Right lobe of liver (tissue), 4 donors: ENCODE results near the gene EFR3B.
"Not testable (repeated sequence)": the region's sequence is repeated elsewhere in the genome, so short reads cannot be mapped to it uniquely, and the experiment has no call there.

Experiments used
- CTCF ChIP-seq, 4 donors: fragments of 200-600 bp in 3 of 4; fragments of 450-650 bp in 1 of 4; IDR thresholded peaks; one replicate each; pipeline versions ENCODE4 v1.5.1 to v1.8.0; 2016 to 2022; ENCODE audit warnings: antibody characterized with exemption in 4 of 4, mild to moderate bottlenecking in 2 of 4
- POLR2A ChIP-seq: fragments of 450-650 bp; IDR thresholded peaks from one replicate; pipeline ENCODE4 v1.6.1; 2017; ENCODE audit warnings: antibody characterized with exemption, mild to moderate bottlenecking
- donor health status: DM: no; HTN: no; CAD: no.
- donor health status: DM: no; HTN: no; CAD: no.
- donor health status: DM: no; HTN: yes; CAD: no.

- not testable (repeated sequence) for TF ChIP-seq CTCF (IDR thresholded peaks at IDR 0.05); POLR2A
Observed at GRCh38 chr2:25150993-25151392, 109.1 kb downstream of the EFR3B start.
